Astrocyte of the hippocampus (primary cell): Measurements from ENCODE around the gene ANGPTL2.

Source experiments
- DNase-seq: peaks from one replicate; pipeline ENCODE4 v3.0.0; 2011; ENCODE audit warnings: low read depth, low spot score

The ANGPTL2 gene

GRCh38 chr9:127154390-127155191 lies 32.2 kb upstream of the ANGPTL2 start:
- peak; percentile 92 for DNase-seq

DNA sequence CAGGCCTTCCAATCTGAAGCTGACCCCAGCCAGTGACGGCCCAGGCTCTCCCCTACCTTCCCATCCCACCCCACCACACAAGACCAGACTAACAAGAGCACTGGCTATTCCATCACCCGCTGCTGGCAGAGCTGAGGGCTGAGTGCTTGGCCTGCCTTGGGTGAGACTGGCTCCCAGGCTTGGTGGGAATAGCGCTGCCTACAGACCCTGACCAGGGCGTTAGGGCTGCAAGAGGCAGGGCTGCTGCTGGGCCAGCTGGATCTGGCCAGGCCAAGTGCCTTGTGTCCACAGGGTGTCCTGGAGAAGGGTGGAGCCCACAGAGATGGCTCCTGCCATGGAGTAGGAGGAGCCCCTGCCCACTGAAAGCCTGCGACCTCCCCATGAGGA lies 31.6 kb upstream of the ANGPTL2 start:
- DNase-seq = peak; percentile 18

DNA sequence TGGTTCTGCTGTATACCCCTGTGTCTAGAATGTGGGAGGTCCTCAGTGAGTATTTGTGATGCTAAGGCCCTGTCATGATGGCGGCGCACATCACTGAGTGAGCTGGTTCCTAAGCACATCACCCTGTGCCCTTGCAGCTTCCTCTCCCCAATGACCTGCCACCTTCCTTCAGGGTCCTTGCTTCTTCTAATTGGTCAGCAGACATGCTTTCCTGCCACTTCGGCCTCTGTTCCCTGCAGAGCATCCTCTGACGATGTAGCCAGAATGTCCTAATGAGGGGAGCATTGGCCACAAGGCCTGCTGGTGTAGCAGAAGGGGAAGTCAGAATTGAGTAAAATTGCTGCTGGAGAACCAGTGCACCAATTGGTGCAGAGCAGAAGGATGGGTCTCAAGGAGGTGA lies 31.1 kb upstream of the ANGPTL2 start:
- no peak for DNase-seq

- DNase-seq = peak; percentile 40
Measured at GRCh38 chr9:127149463-127150390, 27.3 kb upstream of the ANGPTL2 start.

DNA sequence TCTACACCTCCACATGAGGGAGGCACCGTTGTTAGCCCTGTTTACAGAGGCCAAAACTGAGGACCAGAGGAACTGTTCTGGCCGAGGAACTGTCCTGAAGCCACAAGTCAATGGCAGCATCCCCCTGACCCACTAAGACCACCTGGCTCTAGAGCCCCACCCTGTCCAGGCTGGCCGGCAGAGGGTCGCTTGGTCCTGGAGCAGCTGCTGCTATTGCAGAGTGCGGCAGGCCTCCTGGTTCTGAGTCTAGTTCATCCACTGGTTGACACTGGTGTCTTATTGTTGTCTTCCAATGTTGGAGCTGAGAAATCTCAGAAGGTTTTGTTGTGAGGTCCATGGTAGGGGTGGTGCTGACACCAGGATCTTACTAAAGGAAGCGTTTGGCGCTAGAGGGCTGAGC lies 26.6 kb upstream of the ANGPTL2 start:
- no peak for DNase-seq

GRCh38 chr9:127148014-127148413 lies 25.6 kb upstream of the ANGPTL2 start:
- no peak for DNase-seq

- DNase-seq = peak; percentile 25
Measured at GRCh38 chr9:127147251-127147650, 24.8 kb upstream of the ANGPTL2 start.

- DNase-seq = peak; percentile 63
Measured at GRCh38 chr9:127146841-127147240, 24.4 kb upstream of the ANGPTL2 start.

DNA sequence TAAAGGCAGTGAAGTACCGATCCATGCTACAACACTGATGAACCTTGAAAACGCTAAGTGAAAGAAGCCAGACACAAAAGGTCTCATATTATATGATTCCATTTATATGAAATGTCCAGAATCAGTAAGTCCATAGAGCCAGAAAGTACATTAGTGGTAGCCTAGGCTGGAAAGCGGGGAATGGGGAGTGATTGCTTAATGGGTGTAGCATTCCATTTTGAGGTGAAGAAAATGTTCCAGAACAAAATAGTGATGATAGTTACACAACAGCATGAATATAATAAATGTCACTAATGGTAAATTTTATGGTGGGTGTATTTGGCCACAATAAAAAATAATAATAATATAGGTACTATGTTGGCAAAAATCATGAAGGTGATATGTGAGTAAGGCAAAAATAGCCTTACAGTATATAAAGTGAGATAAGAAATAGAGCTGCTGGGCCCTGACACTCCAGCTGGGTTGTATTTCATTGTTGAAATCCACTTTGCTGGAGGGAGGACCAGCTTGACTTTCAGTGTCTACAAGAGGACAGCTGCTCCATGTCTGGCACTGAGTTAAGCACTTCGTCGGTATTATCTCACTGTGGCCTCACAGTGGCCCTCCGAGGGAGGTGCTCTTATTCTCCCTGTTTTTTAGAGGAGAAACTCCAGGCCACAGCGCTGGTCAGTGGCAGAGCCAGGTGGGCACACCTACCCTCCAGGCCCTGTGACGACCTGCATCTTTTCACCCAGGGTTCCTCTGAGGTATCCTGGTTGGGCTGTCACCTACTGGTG lies 22.4 kb upstream of the ANGPTL2 start:
- DNase-seq = no peak

DNA sequence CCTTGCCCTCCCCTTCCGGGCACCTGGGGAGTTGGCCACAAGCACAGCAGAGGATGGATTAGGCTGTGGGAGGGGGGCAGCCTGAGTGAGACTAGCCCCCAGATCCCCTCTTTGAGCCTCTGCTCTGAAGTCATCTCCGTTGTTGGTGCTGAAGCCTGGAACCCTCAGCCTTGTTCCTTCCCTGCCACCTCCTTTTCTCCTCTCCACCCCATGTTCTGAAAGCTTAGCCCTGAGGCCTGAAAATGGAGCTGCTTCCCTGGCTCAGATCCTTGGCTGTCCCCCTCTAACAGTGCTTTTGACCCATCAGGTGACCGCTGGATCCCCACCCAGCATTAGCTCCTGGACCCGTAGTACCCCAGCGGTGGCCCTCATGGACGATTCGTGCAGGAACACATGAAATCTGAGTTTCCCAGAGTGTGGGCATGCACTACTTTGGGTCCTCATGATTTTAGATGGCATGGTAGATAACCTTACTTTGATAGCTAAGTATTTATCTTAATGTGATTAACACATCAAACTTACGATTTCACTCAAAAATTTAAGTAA lies 21.6 kb upstream of the ANGPTL2 start:
- DNase-seq = no peak

GRCh38 chr9:127142931-127143464 lies 20.6 kb upstream of the ANGPTL2 start:
- no peak for DNase-seq

GRCh38 chr9:127142291-127142690 lies 19.9 kb upstream of the ANGPTL2 start:
- DNase-seq = no peak

DNA sequence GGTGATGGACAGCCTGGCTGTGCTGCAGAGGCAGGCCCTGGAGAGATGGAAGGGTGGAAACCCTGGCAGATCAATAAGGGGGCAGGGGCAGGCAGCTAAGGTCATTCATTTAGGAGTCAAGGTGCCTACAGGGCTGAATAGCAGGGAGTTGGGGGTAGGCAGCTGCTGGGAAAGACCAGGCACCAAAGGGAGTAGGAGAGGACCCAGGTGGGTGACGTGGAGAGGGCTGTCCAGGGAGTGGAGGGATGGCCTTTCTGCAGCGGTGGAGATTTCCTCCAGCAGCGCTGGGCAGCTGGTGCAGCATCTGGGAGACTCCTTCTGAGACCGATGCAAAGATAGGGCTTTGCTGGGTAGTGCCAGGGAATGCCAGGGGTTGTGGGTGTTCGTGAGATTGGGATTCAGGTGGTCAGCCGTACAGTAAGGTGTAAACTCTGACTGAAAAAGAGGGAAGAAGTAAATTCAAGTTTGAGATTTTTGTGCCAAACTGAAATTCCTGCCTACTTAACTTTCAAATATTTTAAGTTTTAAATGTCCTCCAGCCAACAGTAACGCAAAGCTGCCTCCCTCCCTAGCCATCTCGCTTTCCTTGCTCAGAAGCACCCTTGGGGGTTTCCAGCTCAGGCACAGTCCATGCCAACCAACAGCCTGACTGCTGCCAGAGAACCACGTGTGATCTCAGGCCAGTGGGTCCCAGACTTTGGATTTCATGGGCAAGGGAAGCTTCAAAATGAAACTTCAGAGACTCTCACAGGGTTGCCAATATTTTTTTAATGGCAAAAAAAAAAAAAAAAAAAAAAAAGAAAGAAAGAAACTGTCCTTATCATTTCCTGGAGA lies 18.6 kb upstream of the ANGPTL2 start:
- DNase-seq = no peak

DNA sequence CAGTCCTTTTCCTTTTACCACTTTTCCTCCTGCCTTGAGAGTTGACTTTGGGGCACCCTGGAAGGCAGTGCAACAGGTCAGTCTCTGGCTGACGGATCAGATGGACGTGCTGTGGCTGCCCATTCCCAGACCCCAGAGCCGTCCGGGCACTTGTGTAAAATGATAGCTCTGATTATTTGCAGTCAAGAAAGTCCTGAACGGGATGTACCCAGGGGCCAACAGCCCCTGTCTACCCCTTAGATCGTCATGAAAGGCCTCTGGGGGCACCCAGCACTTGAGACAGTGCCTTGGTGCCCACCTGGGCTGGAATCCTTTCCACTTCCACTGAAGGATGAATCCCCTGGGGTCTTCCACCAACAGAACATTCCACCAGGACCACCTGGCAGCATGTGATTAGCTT lies 17.7 kb upstream of the ANGPTL2 start:
- DNase-seq = no peak

GRCh38 chr9:127139775-127140174 lies 17.3 kb upstream of the ANGPTL2 start:
- no peak for DNase-seq

DNA sequence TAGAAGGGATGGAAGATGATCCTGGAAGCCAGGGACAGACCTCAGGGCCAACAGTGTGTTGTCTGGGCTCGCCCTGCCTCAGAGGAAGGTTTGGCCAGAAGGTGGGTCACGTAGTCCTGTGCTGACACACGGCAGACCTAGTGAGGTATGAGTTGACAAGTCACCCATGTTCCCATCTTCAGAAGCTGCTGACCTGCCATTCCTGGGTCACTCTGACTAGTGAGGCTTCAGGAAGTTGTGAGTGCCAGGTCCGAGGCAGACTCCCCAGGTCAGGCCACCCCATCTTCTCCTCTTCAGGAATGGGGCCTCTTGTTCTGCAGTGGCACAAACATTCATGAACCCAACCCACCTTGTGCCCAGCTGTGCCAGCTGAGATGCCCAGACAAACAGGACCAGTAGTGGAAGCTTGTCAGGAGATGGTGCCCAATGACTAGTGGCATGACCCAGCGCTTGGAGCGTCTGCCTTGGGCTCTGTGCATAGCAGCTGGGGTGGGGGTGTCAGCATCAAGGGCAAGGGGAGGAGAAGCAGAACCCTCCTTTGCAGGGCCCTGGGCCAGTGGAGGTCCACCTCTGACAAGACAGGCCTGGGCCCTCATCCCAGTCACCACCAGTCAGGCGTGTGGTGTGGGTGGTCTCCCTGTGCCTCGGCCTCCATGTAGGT lies 16.8 kb upstream of the ANGPTL2 start:
- no peak for DNase-seq

DNA sequence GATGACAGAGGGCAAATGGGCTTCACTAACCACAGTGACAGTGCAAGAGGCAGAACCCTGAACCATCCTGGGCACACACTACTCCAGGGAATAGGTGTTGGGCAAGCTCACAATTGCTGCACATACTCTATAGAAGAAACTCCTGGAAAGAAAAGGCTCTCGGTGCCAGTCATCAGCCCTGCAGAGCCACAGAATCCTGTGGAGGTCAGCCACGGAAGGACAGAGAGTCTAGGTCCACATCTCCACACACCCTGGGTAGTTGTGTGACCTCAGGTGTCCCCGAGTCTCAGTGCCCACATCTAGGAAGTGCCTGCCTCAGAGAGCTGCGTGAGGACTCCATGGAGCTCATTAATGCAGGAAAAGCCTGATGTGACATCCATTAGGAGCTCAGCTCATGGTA lies 16.0 kb upstream of the ANGPTL2 start:
- DNase-seq = no peak

- DNase-seq = no peak
Measured at GRCh38 chr9:127137640-127138360, 15.4 kb upstream of the ANGPTL2 start.
